GM18873 (cell line): Measurements from ENCODE around the gene KLF1.

ENCODE experiments used
- ATAC-seq: cut with Tn5 transposase; IDR thresholded peaks from one replicate; pipeline ENCODE4 v1.9.1; 2021; ENCODE audit warnings: mild to moderate bottlenecking, moderate library complexity, moderate number of reproducible peaks; ENCODE audit not compliant: unreplicated experiment, low FRiP score

The KLF1 gene

DNA sequence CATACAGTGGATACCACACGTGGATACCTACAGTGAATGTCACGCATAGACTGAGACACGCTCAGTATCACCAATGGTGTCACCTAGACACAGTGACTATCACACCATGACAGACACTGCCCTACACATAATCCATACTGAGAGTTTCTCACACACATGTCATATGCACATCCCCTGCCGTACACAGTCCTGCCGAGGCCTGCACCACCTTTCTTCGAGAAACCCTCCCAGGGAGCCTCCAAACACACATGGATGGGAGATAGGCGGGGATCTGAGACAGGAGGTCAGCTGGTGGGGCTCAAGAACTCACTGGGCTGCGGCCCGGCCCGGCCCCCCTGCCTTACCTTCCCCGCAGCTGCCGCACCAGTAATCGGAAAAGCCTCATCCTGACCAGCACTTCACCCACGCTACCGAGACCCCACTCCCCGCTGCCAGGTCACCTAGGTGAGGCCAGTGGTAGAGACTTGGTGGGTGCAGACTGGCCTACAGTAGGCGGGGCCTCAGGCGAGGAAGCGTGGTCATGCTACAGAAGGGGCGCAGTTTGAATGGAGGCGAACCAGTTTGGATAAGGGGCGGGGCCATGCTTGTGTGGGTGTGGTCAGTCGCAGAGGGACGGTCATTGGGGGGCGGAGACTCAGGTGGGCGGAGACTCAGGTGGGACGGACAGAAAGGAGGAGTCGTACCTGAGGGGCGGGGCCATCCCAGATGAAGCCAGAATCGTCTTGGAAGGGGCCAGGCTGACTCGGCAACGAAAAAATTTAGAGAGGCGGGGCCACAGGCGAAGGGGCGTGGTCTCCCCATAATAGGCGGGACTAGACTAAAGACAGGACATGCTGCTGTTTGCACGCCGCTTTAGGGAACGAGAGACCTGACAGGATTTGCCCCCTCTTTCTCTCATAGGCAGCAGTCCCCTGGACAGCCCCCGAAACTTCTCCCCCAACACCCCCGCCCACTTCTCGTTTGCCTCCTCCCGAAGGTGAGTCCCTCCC, 46.6 kb downstream of the KLF1 start:
- no peak for ATAC-seq

DNA sequence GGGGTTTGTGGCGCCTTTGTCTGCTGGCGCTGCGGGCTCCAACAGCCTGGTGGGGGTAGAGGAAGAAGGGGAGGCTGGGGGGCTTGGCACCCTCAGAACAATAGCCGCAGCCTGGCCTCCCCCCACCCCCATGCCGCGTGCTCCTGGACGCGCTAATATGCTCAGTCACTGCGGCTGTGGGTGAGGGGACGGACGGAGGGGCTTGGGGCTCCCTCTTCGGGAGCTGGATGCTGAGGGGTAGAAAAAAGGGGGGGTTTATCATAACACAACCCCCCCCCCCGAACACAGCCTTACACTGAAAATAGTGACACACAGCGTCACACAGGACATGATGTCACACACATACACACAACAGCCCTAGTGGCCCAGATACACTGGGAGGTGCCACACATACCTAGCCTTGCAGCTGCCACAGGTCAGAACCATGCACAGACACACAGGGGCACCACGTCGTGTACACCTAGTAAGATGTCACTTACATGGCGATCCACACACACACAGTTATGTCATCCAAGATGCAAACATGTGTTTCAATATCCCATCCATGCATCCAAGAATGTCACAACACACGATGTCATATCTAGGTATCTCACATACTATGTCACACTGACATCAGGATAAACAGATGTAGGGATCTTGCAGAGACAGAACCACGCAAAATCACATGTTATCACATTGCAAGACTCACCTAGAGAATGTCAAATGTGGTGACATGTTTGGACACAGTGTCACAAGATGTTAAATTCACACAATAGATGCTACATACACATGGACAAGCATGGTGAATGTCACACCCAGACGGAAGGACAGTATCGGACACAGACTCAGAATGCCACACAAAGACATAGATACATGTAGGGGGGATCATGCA, 47.9 kb downstream of the KLF1 start:
- ATAC-seq = no peak

DNA sequence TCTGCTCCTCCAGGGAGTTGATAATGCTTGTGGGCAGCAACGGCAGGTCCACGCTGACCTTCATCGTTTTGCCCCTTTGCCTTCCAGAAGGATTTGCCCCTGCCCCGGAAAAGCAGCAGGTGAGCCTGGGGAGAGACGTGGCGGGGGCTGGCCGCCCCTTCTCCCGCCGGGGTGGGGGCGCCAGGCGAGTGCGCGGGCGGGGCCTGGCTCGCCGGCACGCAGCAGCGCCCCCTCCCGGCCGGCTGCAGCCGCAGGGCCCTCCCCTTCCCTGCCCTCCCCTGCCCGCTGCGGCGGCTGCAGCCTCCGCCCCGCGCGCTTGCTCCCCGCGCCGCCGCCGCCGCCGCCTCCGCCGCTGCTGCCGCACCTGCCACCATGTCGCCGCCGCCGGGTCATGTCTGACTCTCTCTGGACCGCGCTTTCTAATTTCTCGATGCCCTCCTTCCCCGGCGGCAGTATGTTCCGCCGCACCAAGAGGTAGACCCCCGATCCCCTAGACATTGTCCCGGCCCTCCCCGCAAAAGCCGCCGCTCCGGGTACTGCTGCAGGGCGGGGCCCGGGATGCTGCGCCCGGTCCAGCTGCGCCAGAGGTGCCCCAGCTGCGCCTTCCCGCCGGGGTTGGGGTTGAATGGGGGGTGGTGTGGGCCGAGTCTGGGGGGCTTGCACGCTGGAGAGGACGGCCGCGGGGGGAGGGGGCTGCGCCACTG, 48.7 kb downstream of the KLF1 start, which contains the start of gene MAST1:
TSS of gene MAST1 (plus strand) at position 334 of the 704 bp plus-strand sequence. CDS start at position 392, 58 bp downstream.
- ATAC-seq = no peak

DNA sequence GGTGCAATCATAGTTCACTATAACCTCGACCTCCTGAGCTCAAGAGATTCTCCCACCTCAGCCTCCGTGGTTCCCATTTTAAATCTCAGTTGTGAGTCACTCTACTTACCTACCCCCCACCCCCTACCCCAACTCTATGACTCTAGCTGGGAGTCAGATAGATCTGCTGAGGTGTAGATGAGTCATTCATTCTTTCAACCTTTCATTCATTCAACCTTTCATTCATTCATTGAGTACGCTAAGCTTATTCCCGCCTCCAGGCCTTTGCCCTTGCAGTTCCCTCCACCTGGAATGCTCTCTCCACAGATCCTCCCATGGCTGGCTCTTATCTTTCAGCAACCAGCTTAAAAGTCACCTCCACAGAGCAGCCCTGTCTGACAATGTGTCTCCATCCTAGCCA, 49.8 kb downstream of the KLF1 start:
- ATAC-seq = no peak

DNA sequence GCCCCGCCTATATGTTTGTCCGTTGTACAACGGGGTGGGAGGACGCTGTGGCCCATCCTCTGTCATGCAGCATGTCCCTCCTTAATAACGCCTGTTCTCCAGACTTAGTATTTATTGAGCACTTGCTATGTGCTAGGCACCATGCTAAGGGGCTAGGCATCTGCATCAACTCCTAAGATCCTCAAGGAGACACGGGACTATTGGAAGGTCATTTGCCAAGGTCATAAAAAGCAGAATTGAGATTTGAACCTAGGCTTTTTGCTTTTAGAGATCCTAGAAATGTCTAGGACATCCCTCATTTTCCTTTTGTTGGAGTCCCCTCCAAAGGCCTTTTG, 50.5 kb downstream of the KLF1 start:
- no peak for ATAC-seq

DNA sequence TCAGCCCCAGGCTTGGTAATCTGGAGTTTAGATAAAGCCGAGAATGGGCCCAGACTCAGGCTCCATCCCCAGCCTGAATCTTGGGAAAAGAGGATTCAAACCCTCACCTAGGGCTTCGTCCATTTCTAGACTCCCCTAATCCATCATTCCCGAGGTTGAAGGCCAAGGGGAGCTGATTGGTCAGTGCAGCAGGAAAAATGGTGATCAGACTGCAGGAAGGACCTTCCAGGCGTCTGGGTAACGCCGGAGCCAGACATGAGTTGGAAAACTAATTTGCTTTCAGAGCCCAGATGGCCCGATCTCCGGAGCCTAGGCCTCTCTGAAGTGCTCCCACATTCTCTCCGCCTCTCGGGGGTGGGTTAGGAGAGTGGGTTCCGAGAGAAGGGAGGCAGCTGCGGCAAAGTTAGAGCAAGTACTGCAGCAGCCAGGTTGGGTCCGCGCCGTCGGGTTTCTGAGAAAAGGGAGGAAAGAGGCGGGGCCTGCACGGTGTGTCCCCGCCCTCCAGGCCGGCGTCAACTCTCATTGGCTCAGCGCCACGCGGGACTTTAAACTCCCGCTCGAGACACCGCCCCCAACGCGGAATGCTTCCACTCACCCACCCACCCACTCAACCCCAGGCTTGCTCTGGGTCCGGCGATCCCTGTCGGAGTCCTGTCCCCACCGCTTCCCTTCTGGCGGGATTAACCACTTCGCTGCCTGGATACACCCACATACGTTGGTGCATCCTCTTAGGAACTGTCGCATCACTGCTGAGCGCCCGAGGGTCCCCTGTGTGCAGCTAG, 51.8 kb downstream of the KLF1 start:
- ATAC-seq = no peak

DNA sequence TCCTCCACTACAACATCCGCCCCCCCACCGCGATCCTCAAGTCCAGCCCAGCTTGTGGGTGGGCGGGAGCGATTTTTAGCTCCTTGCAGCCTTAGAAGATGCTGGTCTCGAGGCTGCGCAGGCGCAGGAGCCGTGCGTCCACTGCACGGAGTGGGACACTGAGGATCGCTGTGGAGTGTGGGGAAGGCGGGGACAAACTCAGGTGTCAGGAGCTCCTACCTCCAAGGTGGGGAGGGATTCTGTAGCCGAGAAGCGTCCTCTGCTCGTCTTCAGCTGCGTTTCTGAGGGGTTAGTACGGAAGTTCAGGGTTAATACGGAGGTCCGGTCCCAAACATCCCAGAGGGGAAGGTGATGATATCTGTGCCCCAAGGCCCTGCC, 52.4 kb downstream of the KLF1 start, which contains the start of gene RTBDN:
TSS of gene RTBDN (minus strand) at position 14 of the 378 bp plus-strand sequence. CDS start 4,600 bp downstream, outside the sequence.
- ATAC-seq = no peak
